Measurements from ENCODE around the gene GLIS1.
A peak's percentile ranks its signal among the peaks of the same experiment; 100 is the strongest.

Gene GLIS1

GRCh38 chr1:53680868-53681267 lies 58.1 kb downstream of the GLIS1 start:
- Histone ChIP-seq H2AFZ (ENCODE audit: low read length) (no peak overlapping the region), H3K79me2 (ENCODE audit: low read length) (no peaks in the 10 kb centered on the region), H3K9ac (ENCODE audit: low read length) (no peak overlapping the region), H3K36me3 (replicated peaks; ENCODE audit: insufficient read depth, low read length) (no peaks in the 10 kb centered on the region), H3K9me3 (replicated peaks; ENCODE audit: insufficient read depth, low read length) (no peaks in the 10 kb centered on the region), H3K27me3 (replicated peaks; ENCODE audit: insufficient read depth, low read length) (no peaks in the 10 kb centered on the region), H4K20me1 (ENCODE audit: insufficient read depth, low read length) (no peaks in the 10 kb centered on the region), H3K4me2 (ENCODE audit: low read depth, low read length) (no peak overlapping the region), H3K4me3 (ENCODE audit: low read length) (no peak overlapping the region), H3K4me1 (ENCODE audit: low read length) (peaks cover 36% of the 10 kb centered on the region), H3K27ac (ENCODE audit: low read length) (no peak overlapping the region), H3K9me2 (replicated peaks; ENCODE audit: insufficient read depth, low read length) (no peaks in the 10 kb centered on the region), H3F3A (ENCODE audit: insufficient read depth, low read length) (peaks cover 8% of the 10 kb centered on the region)
- DNase-seq, result no peak
- TF ChIP-seq EZH2phosphoT487 (IDR thresholded peaks at IDR 0.05; ENCODE audit: low read length), result no peak
- no peak for TF ChIP-seq EZH2 (optimal IDR thresholded peaks at IDR 0.05; ENCODE audit: low read depth, low read length)
- no peak for TF ChIP-seq CTCF (IDR thresholded peaks at IDR 0.05; ENCODE audit: low read length)

- no peaks in the 10 kb centered on the region for H3K36me3 ChIP-seq (replicated peaks; ENCODE audit: insufficient read depth, low read length)
- no peaks in the 10 kb centered on the region for H3K27me3 ChIP-seq (replicated peaks; ENCODE audit: insufficient read depth, low read length)
- no peaks in the 10 kb centered on the region for H3K79me2 ChIP-seq (ENCODE audit: low read length)
- no peaks in the 10 kb centered on the region for H3K9me3 ChIP-seq (replicated peaks; ENCODE audit: insufficient read depth, low read length)
- peak overlapping the region; percentile 40 for H3K4me2 ChIP-seq (ENCODE audit: low read depth, low read length)
- H3K4me1 ChIP-seq (ENCODE audit: low read length), result peaks cover 36% of the 10 kb centered on the region
- H3K27ac ChIP-seq (ENCODE audit: low read length), result peak overlapping the region; percentile 77
- H3K9ac ChIP-seq (ENCODE audit: low read length), result peak overlapping the region; percentile 31
- DNase-seq, result peak; percentile 74
- TF ChIP-seq EZH2phosphoT487 (IDR thresholded peaks at IDR 0.05; ENCODE audit: low read length) (no peak), EZH2 (optimal IDR thresholded peaks at IDR 0.05; ENCODE audit: low read depth, low read length) (no peak), CTCF (IDR thresholded peaks at IDR 0.05; ENCODE audit: low read length) (no peak)
- H3F3A ChIP-seq (ENCODE audit: insufficient read depth, low read length), result peaks cover 8% of the 10 kb centered on the region
- H3K4me3 ChIP-seq (ENCODE audit: low read length), result no peak overlapping the region
- H3K9me2 ChIP-seq (replicated peaks; ENCODE audit: insufficient read depth, low read length), result no peaks in the 10 kb centered on the region
- no peaks in the 10 kb centered on the region for H4K20me1 ChIP-seq (ENCODE audit: insufficient read depth, low read length)
- H2AFZ ChIP-seq (ENCODE audit: low read length), result peak overlapping the region; percentile 37
Measured at GRCh38 chr1:53678938-53679825, 59.8 kb downstream of the GLIS1 start.

- H4K20me1 ChIP-seq (ENCODE audit: insufficient read depth, low read length), result no peaks in the 10 kb centered on the region
- peak overlapping the region; percentile 37; the same call in 1 of the 2 replicates for H2AFZ ChIP-seq (ENCODE audit: low read length)
- H3K9me3 ChIP-seq (replicated peaks; ENCODE audit: insufficient read depth, low read length), result no peaks in the 10 kb centered on the region
- no peaks in the 10 kb centered on the region for H3K36me3 ChIP-seq (replicated peaks; ENCODE audit: insufficient read depth, low read length)
- peak overlapping the region; percentile 31; the same call in 1 of the 2 replicates for H3K9ac ChIP-seq (ENCODE audit: low read length)
- H3K4me2 ChIP-seq (ENCODE audit: low read depth, low read length), result peak overlapping the region; percentile 40; the same call in 1 of the 2 replicates
- no peaks in the 10 kb centered on the region for H3K27me3 ChIP-seq (replicated peaks; ENCODE audit: insufficient read depth, low read length)
- TF ChIP-seq EZH2 (optimal IDR thresholded peaks at IDR 0.05; ENCODE audit: low read depth, low read length), result no peak
- no peak for TF ChIP-seq EZH2phosphoT487 (IDR thresholded peaks at IDR 0.05; ENCODE audit: low read length)
- no peak for TF ChIP-seq CTCF (IDR thresholded peaks at IDR 0.05; ENCODE audit: low read length)
- H3K4me1 ChIP-seq (ENCODE audit: low read length), result peaks cover 36% of the 10 kb centered on the region
- H3K79me2 ChIP-seq (ENCODE audit: low read length), result no peaks in the 10 kb centered on the region
- peak overlapping the region; percentile 77; the same call in 1 of the 2 replicates for H3K27ac ChIP-seq (ENCODE audit: low read length)
- H3K9me2 ChIP-seq (replicated peaks; ENCODE audit: insufficient read depth, low read length), result no peaks in the 10 kb centered on the region
- no peak overlapping the region for H3K4me3 ChIP-seq (ENCODE audit: low read length)
- no peak for DNase-seq
- peaks cover 8% of the 10 kb centered on the region for H3F3A ChIP-seq (ENCODE audit: insufficient read depth, low read length)
Measured at GRCh38 chr1:53678507-53678906, 60.5 kb downstream of the GLIS1 start.
